ENCODE measurements around the gene BLOC1S1.

BLOC1S1 gene

GRCh38 chr12:55728939-55729818 is 13.3 kb downstream of the BLOC1S1 start, which contains the start of gene CD63:
TSS of gene CD63 (minus strand) at chr12:55729009. CDS start at chr12:55728341, 668 bp downstream.
- DNase-seq = peak; percentile 36

- peak; percentile 23 for DNase-seq
Observed at GRCh38 chr12:55729819-55730818, 14.3 kb downstream of the BLOC1S1 start.

- DNase-seq = no peak
Observed at GRCh38 chr12:55732288-55732687, 16.4 kb downstream of the BLOC1S1 start.

- no peak for DNase-seq
Observed at GRCh38 chr12:55733021-55733555, 17.2 kb downstream of the BLOC1S1 start.

GRCh38 chr12:55733858-55734257 is 18.0 kb downstream of the BLOC1S1 start:
- no peak for DNase-seq

- DNase-seq = no peak
Observed at GRCh38 chr12:55734595-55734994, 18.7 kb downstream of the BLOC1S1 start.

GRCh38 chr12:55736076-55736475 is 20.2 kb downstream of the BLOC1S1 start:
- DNase-seq = no peak

- DNase-seq = peak; percentile 41
Observed at GRCh38 chr12:55736780-55737580, 21.1 kb downstream of the BLOC1S1 start.

- DNase-seq = no peak
Observed at GRCh38 chr12:55737581-55738122, 21.8 kb downstream of the BLOC1S1 start.

- peak; percentile 78 for DNase-seq
Observed at GRCh38 chr12:55738123-55739024, 22.5 kb downstream of the BLOC1S1 start.

- DNase-seq = no peak
Observed at GRCh38 chr12:55739025-55739378, 23.2 kb downstream of the BLOC1S1 start.

GRCh38 chr12:55741931-55742680 is 26.3 kb downstream of the BLOC1S1 start:
- DNase-seq = no peak

- DNase-seq = peak; percentile 68
Observed at GRCh38 chr12:55742719-55743405, 27.0 kb downstream of the BLOC1S1 start, which contains the start of gene GDF11. TSS of gene GDF11 (plus strand) at chr12:55743122. CDS start at chr12:55743317, 195 bp downstream.

- DNase-seq = peak; percentile 48
Observed at GRCh38 chr12:55743406-55744339, 27.8 kb downstream of the BLOC1S1 start.

- no peak for DNase-seq
Observed at GRCh38 chr12:55744340-55745030, 28.6 kb downstream of the BLOC1S1 start.

- DNase-seq = no peak
Observed at GRCh38 chr12:55745361-55746173, 29.7 kb downstream of the BLOC1S1 start.
